ENCODE results near the gene C3orf80.
"Not testable (repeated sequence)": the region's sequence is repeated elsewhere in the genome, so short reads cannot be mapped to it uniquely, and the experiment has no call there.

DNA sequence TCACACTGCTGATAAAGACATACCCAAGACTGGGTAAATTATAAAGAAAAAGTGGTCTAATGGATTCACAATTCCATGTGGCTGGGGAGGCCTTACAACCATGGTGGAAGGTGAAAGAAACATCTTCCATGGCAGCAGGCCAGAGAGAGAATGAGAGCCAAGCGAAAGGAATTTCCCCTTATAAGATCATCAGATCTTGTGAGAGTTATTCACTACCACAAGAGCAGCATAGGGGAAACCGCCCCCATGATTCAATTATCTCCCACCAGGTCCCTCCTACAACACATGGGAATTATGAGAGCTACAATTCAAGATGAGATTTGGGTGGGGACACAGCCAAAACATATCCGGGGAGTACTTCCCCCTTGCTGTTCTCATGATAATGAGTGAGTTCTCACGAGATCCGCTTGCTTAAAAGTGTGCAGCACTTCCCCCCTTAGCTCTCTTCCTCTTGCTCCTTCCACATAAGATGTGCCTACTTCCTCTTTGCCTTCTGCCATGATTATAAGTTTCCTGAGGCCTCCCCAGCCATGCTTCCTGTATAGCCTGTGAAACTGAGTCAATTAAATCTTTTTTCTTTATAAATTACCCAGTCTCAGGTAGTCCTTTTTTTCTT is 20.7 kb upstream of the C3orf80 start:
- TF ChIP-seq, protein P1, sequence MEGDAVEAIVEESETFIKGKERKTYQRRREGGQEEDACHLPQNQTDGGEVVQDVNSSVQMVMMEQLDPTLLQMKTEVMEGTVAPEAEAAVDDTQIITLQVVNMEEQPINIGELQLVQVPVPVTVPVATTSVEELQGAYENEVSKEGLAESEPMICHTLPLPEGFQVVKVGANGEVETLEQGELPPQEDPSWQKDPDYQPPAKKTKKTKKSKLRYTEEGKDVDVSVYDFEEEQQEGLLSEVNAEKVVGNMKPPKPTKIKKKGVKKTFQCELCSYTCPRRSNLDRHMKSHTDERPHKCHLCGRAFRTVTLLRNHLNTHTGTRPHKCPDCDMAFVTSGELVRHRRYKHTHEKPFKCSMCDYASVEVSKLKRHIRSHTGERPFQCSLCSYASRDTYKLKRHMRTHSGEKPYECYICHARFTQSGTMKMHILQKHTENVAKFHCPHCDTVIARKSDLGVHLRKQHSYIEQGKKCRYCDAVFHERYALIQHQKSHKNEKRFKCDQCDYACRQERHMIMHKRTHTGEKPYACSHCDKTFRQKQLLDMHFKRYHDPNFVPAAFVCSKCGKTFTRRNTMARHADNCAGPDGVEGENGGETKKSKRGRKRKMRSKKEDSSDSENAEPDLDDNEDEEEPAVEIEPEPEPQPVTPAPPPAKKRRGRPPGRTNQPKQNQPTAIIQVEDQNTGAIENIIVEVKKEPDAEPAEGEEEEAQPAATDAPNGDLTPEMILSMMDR (IDR thresholded peaks at IDR 0.05), result not testable (repeated sequence)
- not testable (repeated sequence) for TF ChIP-seq EZH2phosphoT487 (IDR thresholded peaks at IDR 0.05)

All from neural progenitor cell (in vitro differentiated cells).